Activated naive CD8-positive, alpha-beta T cell treated with anti-CD3 and anti-CD28 coated beads, Interleukin-2, amount 50 U/mL, for 16 hours (primary cell): ENCODE measurements around the gene UTP18.
"Not testable (repeated sequence)": the region's sequence is repeated elsewhere in the genome, so short reads cannot be mapped to it uniquely, and the experiment has no call there.

Source experiments
- DNase-seq: peaks from one replicate; pipeline ENCODE4 v3.0.0-alpha.2; 2020; ENCODE audit warnings: low read depth, low spot score

Gene UTP18

GRCh38 chr17:51260237-51261023, at the start of gene UTP18:
UTP18 (plus strand) TSS chr17:51260546; CDS start chr17:51260585, 39 bp downstream.
- peak; percentile 87 for DNase-seq

- DNase-seq, result no peak
Observed at GRCh38 chr17:51214920-51215319, 45.4 kb upstream of the UTP18 start.

- no peak for DNase-seq
Observed at GRCh38 chr17:51217946-51218345, 42.4 kb upstream of the UTP18 start.

DNA sequence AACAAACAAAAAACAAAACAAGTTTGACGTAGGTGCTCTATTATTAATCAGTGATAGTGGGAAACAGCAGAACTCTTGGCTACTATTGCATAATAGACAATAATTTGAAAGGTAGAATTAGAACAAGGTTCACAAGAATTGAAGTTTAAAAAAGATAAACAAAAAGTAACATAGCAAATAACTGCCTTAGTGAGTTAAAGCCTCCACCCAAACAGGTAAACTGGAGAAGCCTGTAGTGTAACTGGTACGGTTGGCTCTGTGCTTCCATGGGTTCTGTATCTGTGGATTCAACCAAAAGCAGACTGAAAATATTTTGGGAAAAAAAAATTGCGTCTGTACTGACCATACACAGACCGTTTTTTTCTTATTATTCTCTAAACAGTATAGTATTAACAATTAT, 39.0 kb upstream of the UTP18 start:
- no peak for DNase-seq

DNA sequence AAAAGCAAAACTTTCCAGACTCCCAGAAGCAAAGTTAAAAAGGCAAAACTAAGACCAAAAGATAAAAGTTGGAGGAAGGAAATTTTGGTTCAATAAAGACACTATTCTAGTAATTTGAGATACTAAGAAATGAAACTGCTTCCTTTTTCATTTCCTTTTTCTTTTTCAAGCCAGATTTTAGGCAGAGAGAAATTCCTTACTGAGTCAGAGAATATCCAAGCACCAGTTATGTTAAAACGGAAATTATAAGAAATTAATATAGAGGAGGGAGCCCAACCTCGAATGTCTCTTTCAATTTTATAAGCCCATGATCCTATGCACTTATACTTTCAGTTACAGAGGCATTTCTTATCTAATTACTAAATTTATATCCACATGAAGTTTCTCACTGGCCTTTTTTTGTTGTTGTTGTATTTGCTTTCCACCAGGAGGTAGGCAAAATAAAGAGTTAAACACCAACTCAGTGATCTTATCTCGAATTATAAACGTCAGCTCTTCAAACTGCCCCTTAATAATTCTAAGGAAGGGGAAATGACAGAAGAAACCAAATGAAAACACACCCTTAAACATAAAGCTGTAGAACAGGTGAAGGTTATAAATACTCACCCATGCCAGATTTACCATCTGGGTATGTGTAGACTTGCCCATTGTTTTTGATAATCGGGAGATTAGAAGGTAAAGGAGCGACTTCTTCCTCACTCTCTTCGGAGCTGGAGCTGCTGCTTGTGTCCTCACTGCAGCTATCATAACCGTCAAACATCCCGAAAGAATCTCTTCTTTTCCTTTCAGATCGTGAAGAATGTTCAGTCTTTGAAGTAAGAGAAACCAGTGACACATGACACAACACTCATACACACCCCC, 35.7 kb upstream of the UTP18 start:
- no peak for DNase-seq

DNA sequence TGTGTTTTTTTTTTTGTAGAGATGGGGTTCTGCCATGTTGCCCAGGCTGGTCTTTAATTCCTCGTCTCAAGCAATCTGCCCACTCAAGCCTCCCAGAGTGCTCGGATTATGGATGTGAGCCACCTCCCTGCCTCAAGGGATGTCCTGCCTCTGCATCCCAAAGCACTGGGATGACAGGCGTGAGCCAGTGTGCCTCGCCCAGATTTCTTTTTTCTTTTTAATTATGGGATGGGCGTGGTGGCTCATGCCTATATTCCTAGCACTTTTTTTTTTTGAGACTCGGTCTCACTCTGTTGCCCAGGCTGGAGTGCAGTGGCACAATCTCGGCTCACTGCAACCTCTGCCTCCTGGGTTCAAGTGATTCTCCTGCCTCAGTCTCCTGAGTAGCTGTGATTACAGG, 34.8 kb upstream of the UTP18 start:
- DNase-seq, result not testable (repeated sequence)

DNA sequence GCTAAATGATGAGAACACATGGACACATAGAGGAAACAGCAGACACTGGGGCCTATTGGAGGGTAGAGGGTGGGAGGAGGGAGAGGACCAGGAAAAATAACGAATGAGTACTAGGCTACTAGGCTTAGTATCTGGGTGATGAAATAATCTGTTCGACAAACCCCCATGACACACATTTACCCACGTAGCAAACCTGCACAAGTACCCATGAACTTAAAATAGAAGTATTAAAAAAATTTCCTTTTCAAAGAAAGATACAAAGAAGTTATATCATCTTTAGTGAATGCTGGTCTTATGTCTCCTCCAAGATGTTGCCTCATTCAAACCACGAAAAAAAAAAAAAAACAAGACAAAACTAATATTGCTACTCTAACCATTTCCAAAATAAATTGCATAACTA, 32.2 kb upstream of the UTP18 start:
- no peak for DNase-seq

GRCh38 chr17:51229889-51230288, 30.5 kb upstream of the UTP18 start:
- DNase-seq, result no peak

DNA sequence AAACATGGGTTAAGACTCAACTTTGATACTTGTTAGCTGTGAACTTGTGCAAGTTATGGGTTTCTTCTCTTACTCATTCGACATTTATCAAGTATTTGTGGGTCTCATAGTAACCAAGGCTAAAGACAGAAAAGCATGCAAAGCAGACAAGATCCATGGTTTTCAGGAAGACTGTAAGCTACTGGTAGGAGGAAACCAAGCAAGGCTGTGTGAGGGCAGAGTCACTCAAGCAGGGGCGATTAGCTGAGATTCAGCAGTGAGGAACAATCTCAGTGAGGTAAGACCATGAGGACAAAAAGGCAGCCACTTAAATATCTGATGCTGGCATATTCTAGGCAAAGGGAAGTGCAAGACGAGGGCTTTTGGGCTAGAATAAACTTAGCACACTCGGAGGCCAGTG, 30.0 kb upstream of the UTP18 start:
- no peak for DNase-seq

DNA sequence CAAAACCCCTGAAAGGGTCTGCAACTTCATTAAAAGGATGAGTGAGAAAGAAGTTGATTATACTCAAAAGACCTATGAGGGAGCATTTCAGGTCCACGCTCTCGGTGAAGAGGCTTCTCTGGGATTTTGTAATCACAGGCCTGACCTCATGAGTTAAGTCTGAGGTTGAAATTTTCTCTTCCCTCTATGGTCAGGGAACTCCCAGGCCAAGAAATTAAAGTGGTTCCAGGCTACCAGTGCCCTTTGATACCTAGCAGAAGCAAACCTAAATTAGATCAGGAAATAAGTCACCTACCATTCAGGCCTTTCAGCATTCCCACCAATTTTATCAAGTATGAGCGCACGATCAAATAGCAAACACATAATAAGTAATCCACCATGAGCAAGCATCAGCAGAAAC, 28.3 kb upstream of the UTP18 start:
- DNase-seq, result no peak

DNA sequence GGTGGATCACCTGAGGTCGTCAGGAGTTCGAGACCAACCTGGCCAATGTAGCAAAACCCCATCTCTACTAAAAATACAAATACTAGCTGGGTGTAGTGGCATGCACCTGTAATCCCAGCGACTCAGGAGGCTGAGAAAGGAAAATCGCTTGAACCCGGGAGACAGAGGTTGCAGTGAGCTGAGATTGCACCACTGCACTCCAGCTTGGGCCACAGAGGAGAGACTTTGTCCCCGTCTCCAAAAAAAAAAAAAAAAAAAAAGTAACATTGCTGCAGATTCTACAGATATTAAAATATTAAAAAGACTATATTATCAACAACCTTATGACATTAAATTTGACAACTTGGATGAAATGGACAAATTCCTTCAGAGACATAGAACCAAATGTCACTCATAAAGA, 26.2 kb upstream of the UTP18 start:
- DNase-seq, result no peak

DNA sequence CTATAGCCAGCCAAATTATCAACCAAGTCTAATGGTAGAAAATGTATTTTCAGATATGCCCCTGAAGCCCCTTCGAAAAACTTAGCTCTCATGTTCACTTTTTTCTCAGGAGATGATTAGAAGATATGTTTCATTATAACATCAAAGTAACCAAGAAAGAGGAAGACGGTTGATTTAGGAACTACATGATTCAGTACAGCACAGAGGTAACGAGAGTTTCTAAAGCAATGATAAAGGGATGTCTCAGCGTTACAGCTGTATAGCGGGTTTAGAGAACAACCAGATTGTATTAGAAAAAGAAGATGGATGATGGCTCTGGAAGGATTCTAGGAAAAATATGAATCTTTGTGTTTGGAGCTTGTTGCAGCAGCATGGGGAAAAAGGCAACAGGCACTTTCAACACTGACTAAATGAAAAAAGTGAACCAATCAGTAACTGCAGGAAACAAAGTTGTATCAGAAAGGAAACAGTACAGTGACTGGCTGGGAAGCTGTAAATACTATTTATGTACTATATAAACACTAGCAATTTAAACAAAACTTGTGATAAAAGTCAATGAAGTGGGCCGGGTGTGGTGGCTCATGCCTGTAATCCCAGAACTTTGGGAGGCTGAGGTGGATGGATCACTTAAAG, 22.0 kb upstream of the UTP18 start:
- no peak for DNase-seq

GRCh38 chr17:51240275-51240674, 20.1 kb upstream of the UTP18 start:
- DNase-seq, result no peak

DNA sequence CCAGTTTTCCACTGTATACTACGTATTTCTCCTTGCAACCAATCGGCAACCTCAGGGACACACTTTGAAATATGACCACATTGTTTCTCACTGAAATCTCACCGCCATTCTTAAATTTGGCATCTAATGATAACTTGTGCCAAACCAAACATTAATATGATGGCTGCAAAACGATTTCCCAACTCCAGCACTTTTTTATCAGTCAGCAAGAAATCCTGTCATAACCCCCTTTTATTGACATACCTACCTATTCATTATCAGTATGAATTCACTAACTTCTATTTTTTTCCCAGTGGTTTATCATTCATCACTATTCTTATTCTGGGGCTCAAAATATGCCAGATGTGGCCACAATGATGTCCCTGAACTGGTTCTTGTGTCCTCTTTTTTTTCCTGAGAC, 16.3 kb upstream of the UTP18 start:
- no peak for DNase-seq

DNA sequence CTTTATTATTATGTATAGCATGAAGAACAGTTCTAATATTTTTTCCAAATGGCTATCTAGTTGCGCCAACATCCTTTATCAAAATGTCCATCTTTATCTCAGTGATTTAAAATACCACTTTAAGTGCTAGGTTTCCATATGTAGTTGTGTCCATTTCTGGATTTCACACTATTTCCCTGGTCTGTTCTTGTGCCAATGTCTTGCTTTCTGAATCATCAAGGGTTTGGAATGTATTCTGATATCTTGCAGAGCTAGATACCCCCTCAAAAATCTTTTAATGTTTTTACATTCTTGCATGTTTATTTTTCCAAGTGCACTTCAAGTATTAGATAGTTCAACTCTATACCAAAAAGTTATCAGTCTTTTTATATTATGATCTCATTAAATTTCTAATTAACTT, 14.8 kb upstream of the UTP18 start:
- no peak for DNase-seq

GRCh38 chr17:51250314-51250840, 10.0 kb upstream of the UTP18 start:
- DNase-seq, result no peak

DNA sequence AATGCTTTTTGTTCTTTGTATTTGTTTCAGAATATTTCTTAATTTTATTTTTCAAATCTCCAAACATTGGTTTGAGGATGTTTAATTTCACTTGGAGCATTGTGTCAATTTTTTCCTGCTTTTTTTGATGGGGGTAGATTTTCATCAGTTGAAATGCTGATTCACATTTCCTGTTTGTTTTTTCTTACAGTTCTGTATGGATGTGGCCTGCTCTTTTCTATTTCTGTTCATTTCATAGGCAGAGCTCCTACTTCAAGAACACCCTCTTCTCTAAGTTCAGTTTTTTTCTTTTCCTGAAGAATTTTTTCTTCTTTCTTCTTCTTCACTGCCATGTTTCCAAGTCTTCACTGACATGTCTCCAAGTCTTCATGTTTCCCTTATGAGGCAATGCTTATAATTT, 9.3 kb upstream of the UTP18 start:
- no peak for DNase-seq

GRCh38 chr17:51255673-51256072, 4.7 kb upstream of the UTP18 start:
- DNase-seq, result no peak

DNA sequence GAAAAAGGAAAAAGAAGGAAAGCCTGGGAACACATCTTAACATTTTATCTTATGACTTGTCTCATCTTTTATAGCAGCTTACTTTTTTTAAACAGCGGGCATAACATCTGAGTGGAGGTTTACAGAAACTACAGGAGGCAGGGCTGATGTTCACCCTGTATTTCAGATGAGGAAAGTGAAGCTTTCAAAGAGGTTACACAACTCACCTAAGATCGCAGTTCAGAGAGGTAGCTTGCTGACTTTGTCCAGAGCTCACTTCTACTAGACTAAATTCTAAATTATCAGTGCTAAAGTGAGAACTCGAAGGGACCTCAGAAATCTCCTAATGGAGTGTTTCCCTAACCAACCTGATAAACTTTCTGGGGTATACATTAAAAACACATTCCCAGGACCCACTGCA, 4.2 kb upstream of the UTP18 start:
- no peak for DNase-seq

- no peak for DNase-seq
Observed at GRCh38 chr17:51257150-51258081, 2.9 kb upstream of the UTP18 start.
